Measurements from ENCODE around the gene SGMS2.

Gene SGMS2

GRCh38 chr4:107950746-107951540, 126.2 kb downstream of the SGMS2 start:
- TF ChIP-seq CTCF (IDR thresholded peaks at IDR 0.05; ENCODE audit: extremely low read depth, insufficient read depth, missing control alignments), result no peak
- in situ Hi-C loops (cut with MboI; ENCODE audit: low pct_unique_long_range_greater_than_20kb, low sequenced_read_pairs, unreplicated experiment), result no loop called here
- DNase-seq (ENCODE audit: low spot score), result no peak

DNA sequence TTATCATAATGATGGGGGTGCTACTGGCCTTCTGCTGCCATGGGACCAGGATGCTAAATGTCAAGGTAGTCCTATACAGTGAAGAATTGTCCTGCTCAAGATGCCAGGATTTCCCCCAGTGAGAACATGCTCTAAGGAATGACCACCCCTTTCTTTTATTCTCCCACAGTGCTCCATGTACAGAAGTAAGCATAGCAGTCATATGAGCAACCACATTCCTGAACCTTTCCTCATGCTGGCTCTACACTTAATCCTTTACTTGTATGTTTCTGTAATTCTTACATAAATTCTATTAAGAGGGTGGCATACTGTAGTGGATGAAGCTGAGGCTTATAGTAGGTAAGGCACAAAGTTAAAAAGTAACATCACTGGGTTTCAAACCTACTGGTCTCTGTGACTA, 126.8 kb downstream of the SGMS2 start:
- in situ Hi-C loops (cut with MboI; ENCODE audit: low pct_unique_long_range_greater_than_20kb, low sequenced_read_pairs, unreplicated experiment), result no loop called here
- no peak for DNase-seq (ENCODE audit: low spot score)
- no peak for TF ChIP-seq CTCF (IDR thresholded peaks at IDR 0.05; ENCODE audit: extremely low read depth, insufficient read depth, missing control alignments)

DNA sequence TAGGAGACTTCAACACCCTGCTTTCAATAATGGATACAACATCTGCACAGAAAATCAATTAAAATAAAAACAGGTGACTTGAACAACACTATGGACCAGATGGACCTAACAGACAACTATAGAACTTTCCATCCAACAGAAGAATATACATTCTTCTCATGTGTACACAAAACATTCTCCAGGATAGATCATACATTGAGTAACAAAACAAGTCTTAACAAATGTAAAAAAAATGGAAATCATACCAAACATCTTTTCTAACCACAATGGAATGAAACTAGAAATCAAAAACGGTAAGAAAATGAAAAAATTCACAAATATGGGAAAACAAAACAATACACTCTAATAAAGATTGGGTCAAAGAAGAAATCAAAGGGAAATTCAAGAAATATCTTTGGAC, 131.3 kb downstream of the SGMS2 start:
- in situ Hi-C loops (cut with MboI; ENCODE audit: low pct_unique_long_range_greater_than_20kb, low sequenced_read_pairs, unreplicated experiment), result no loop called here
- no peak for DNase-seq (ENCODE audit: low spot score)
- TF ChIP-seq CTCF (IDR thresholded peaks at IDR 0.05; ENCODE audit: extremely low read depth, insufficient read depth, missing control alignments), result no peak
